NT2/D1 (cell line): ENCODE measurements around the gene DAPK1.

Experiments
- DNase-seq: peaks from one replicate; pipeline ENCODE4 v3.0.0-alpha.2; 2011; ENCODE audit warnings: low read depth, low spot score
- H3K27me3 ChIP-seq: 2 replicates; pipeline ENCODE4 v1.6.0; 2011; ENCODE audit warnings: mild to moderate bottlenecking; ENCODE audit not compliant: insufficient read length, insufficient read depth
- H3K36me3 ChIP-seq: 2 replicates; pipeline ENCODE4 v1.6.1; 2011; ENCODE audit warnings: mild to moderate bottlenecking, low read length, mixed read lengths; ENCODE audit not compliant: insufficient read depth, insufficient read length
- H3K4me1 ChIP-seq: 2 replicates; pipeline ENCODE4 v1.5.1; 2011; ENCODE audit not compliant: insufficient read depth, insufficient read length
- H3K4me3 ChIP-seq: 2 replicates; pipeline ENCODE4 v1.5.1; 2011; ENCODE audit warnings: low read depth; ENCODE audit not compliant: insufficient read length
- H3K9ac ChIP-seq: 2 replicates; pipeline ENCODE4 v1.6.0; 2011; ENCODE audit warnings: low read depth; ENCODE audit not compliant: insufficient read length
- H3K9me3 ChIP-seq: 2 replicates; pipeline ENCODE4 v1.5.1; 2011; ENCODE audit warnings: mild to moderate bottlenecking, low read length; ENCODE audit not compliant: insufficient read depth
- SUZ12 ChIP-seq: IDR thresholded peaks from 2 replicates; pipeline ENCODE4 v1.6.1; 2011; ENCODE audit not compliant: insufficient read length, insufficient read depth; ENCODE audit errors: extremely low read depth
- YY1 ChIP-seq: IDR thresholded peaks from 2 replicates; pipeline ENCODE4 v1.6.1; 2011; ENCODE audit not compliant: insufficient read length, insufficient read depth
- ZNF274 ChIP-seq: IDR thresholded peaks from 2 replicates; pipeline ENCODE4 v1.6.1; 2011; ENCODE audit warnings: mild to moderate bottlenecking, low read depth, low read length

DAPK1 gene

GRCh38 chr9:87519461-87519860 is 21.8 kb downstream of the DAPK1 start:
- Histone ChIP-seq H3K9me3 (no peaks in the 10 kb centered on the region), H3K4me3 (no peak overlapping the region), H3K9ac (no peak overlapping the region), H3K27me3 (no peaks in the 10 kb centered on the region), H3K36me3 (peaks cover 18% of the 10 kb centered on the region), H3K4me1 (peaks cover 11% of the 10 kb centered on the region)
- TF ChIP-seq YY1: no peak
- TF ChIP-seq SUZ12: no peak
- no peak for TF ChIP-seq ZNF274
- DNase-seq: no peak

GRCh38 chr9:87520172-87520683 is 22.6 kb downstream of the DAPK1 start:
- H3K4me1 ChIP-seq: peaks cover 11% of the 10 kb centered on the region
- H3K36me3 ChIP-seq: peaks cover 18% of the 10 kb centered on the region
- no peak overlapping the region for H3K9ac ChIP-seq
- H3K9me3 ChIP-seq: no peaks in the 10 kb centered on the region
- DNase-seq: no peak
- no peak overlapping the region for H3K4me3 ChIP-seq
- TF ChIP-seq ZNF274 (no peak), YY1 (no peak), SUZ12 (no peak)
- no peaks in the 10 kb centered on the region for H3K27me3 ChIP-seq

DNA sequence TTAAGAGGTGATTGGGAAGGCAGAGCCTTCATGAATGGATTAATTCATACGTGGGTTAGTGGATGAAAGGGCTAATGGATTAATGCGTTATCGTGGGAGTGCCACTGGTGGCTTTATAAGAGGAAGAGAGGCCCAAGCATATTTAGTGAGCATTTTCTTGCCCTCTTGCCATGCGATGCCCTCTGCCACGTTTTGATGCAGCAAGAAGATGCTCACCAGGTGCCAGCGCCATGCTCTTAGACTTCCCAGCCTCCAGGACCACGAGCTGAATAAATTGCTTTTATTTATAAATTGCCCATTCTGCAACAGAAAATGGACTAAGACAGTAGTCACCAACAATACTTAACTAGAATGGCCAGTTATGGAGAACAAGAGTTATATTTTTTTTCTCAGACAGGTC is 24.2 kb downstream of the DAPK1 start:
- H3K4me1 ChIP-seq: peaks cover 5% of the 10 kb centered on the region
- no peaks in the 10 kb centered on the region for H3K27me3 ChIP-seq
- no peaks in the 10 kb centered on the region for H3K9me3 ChIP-seq
- TF ChIP-seq ZNF274 (no peak), YY1 (no peak), SUZ12 (no peak)
- no peak overlapping the region for H3K9ac ChIP-seq
- peaks cover 18% of the 10 kb centered on the region for H3K36me3 ChIP-seq
- no peak for DNase-seq
- H3K4me3 ChIP-seq: no peak overlapping the region

- H3K4me3 ChIP-seq: no peak overlapping the region
- H3K4me1 ChIP-seq: peaks cover 3% of the 10 kb centered on the region
- H3K36me3 ChIP-seq: peaks cover 18% of the 10 kb centered on the region
- H3K9me3 ChIP-seq: no peaks in the 10 kb centered on the region
- DNase-seq: no peak
- TF ChIP-seq SUZ12: no peak
- TF ChIP-seq ZNF274: no peak
- TF ChIP-seq YY1: no peak
- H3K9ac ChIP-seq: no peak overlapping the region
- H3K27me3 ChIP-seq: no peaks in the 10 kb centered on the region
Observed at GRCh38 chr9:87524061-87524460, 26.4 kb downstream of the DAPK1 start.

GRCh38 chr9:87525546-87526303 is 28.1 kb downstream of the DAPK1 start:
- Histone ChIP-seq H3K9ac (no peak overlapping the region), H3K36me3 (peaks cover 13% of the 10 kb centered on the region), H3K4me3 (no peak overlapping the region), H3K9me3 (no peaks in the 10 kb centered on the region), H3K27me3 (no peaks in the 10 kb centered on the region), H3K4me1 (no peaks in the 10 kb centered on the region)
- no peak for DNase-seq
- TF ChIP-seq ZNF274 (no peak), SUZ12 (no peak), YY1 (no peak)

GRCh38 chr9:87527211-87527916 is 29.7 kb downstream of the DAPK1 start:
- Histone ChIP-seq H3K4me3 (no peak overlapping the region), H3K9ac (no peak overlapping the region), H3K27me3 (no peaks in the 10 kb centered on the region), H3K36me3 (peaks cover 5% of the 10 kb centered on the region), H3K4me1 (no peaks in the 10 kb centered on the region), H3K9me3 (no peaks in the 10 kb centered on the region)
- TF ChIP-seq ZNF274 (no peak), SUZ12 (no peak), YY1 (no peak)
- DNase-seq: no peak

GRCh38 chr9:87528969-87529368 is 31.3 kb downstream of the DAPK1 start:
- Histone ChIP-seq H3K4me1 (no peaks in the 10 kb centered on the region), H3K9me3 (no peaks in the 10 kb centered on the region), H3K4me3 (no peak overlapping the region), H3K9ac (no peak overlapping the region), H3K27me3 (no peaks in the 10 kb centered on the region), H3K36me3 (peaks cover 7% of the 10 kb centered on the region)
- TF ChIP-seq YY1 (no peak), SUZ12 (no peak)
- DNase-seq: no peak
